Stimulated activated CD4-positive, alpha-beta T cell treated with anti-CD3 and anti-CD28 coated beads, Interleukin-4, amount 100 ng/mL, for 1 hour (primary cell): ENCODE measurements around the gene STK39.

Experiments
- DNase-seq: peaks from one replicate; pipeline ENCODE4 v3.0.0-alpha.2; 2020

STK39 gene

DNA sequence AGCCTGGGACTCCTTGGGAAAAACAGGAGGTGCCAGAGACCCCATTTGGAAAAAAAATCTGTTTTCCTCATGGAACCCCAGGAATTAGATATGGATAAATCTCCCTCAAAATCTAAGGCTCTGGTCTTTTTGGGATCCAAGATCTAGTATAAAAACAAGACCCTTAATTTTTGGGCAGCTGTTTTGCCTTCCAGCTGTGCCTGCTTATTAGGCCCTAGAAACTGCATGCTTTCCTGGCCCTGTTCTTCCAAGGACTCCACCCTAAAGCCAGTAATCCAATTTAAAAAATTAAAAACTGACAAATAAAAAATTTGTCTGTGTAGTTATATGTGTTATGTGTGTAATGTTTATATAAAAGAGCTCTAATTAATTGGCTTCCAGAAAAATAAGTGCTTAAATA, 274.6 kb downstream of the STK39 start:
- no peak for DNase-seq

GRCh38 chr2:167972020-167972419, 275.4 kb downstream of the STK39 start:
- no peak for DNase-seq

DNA sequence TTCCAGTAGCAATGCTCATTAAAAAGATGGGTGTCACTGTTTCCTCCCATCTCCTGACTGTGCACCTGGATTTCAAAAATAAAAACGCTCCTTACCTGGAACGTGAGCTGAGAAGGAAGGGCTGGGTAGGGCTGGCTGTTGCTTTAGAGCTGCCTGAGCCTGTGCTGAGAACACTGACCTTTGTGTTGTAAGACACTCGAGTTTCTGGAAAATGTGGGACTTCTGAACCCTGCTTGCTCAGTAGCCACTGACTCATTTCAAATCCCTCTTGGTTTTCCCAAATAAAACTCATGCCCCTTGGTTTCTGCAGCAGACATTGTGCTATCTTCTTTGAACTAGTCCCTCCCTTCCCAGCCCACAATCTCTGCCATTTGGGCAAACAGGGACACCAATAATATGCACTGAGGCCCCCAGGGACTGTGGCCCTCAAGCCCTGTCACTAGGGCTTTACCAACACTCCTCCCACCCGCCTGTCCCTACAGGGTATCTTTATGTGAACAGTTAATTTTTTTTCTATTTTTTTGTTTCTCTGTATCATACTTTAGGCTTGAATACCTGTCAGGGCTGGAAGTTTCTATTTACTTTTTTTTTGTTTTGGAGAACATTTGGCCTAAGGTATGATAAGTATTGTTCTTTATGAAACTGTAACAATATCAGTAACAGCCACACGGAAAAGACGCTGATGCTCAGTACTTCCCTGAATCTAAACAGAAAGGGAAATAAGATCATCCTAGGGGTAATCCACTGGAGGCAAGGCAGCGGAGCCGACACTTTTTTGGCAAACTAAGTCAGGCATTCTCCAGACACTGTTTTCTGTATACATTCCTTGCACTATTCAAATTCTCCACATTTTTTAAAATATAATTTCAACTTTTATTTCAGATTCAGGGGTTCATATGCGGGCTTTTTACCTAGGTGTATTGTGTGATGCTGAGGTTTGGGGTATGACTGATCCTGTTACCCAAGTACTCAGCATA, 280.2 kb downstream of the STK39 start:
- no peak for DNase-seq

DNA sequence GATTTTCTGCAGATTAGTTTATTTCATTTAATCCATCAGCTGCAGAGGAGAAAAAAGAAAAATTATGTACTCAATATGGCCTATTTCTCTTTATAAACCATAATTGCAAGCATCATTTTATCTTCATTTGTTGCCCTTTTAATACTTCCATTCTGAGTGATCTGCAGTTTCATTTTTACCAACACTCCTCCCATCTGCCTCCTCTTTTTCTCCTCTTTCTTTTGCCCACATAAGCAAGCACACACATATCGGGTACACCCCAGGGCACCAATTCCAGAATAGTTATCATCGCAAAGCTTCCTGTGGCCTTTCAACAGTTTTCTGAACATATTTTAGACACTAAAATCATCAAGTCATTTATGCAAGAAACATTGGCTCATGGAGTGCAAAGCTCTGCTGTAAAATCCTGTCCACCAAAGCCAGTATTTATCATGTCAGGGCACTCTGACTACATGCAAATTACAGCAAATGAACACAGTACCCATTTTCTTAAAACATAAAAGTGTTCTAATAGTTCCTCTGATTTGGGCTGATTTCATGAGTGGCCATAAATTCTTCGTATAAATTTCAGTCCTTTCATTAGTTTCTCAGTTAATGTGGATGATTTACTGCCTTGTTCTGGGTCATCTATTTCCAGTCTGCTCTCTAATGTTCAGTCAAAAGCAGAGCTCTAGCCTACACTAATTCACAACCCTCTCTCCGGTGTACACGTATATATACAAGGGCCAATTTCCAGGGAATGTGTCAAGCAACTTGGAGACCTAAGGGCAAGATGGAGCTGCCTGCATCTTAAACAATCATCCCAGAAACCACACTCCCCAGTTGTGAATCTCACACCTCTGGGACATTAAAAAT, 281.3 kb downstream of the STK39 start:
- DNase-seq: no peak

DNA sequence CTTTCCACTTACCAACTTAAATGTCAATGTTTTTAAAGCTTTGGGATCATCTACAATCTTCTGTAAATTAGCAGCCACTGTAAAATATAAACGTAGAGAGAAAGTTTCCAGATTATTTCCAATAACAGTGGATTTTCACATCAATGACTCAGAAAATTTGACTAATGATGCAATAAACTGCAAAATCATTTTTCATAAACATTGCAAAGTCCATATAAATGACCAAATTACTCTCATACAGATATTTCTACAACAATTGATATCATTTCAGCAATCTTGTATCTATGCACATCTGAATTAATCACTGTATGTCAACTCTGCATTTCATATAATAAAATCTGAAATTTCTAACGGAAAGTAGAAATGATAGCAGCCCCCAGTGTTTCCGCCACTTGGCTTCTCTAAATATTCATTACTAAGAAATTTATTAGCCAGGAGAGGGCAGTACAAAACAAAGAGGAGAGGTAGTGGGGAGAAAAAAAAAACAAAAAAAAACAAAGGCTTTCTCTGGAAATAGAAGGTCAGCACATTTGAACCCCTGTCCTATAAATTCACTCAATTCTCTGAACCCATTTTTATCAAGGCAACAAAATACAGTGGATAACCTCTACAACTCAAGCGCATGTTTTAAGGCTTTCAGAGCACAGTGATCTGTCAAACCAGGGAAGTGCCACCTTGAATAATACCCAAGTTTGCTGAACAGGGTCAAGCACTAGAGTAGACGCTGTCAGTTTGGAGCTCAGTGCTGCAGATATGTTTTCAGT, 282.6 kb downstream of the STK39 start:
- DNase-seq: no peak

DNA sequence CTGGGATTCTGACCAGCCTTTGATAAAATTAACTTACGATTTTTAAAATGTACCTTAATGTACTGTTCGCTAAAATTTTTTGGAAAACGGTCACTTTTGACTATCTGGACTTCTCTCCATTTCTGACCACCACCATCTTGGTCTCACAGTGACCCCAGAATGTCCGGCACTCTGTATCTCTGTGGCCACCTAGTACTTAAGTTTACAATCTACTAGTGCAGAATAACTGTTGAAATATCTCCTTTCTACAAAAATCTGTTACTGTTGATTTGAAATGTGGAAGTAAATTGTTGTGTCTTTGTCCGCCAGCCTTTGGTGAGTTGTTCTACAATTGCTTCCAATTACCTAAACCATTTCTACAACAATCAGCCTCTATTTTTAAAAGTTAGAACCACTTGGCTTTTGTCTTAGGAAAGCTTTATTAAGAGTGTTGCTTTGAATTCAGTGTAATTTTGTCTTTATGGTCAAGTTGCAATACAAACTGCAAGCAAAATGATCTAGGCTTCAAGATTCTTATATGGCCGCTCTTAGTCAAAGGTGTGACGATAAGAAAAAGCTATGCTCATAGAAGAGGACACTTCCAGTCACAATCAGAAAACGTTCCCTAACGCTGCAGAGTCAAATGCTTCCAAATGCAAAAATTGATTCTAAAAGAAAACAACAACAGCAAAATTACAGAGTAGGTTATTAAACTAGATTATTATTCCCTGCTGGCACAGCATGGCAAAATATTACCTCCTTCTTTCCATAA, 283.3 kb downstream of the STK39 start:
- no peak for DNase-seq

GRCh38 chr2:167962436-167963226, 284.8 kb downstream of the STK39 start:
- no peak for DNase-seq

DNA sequence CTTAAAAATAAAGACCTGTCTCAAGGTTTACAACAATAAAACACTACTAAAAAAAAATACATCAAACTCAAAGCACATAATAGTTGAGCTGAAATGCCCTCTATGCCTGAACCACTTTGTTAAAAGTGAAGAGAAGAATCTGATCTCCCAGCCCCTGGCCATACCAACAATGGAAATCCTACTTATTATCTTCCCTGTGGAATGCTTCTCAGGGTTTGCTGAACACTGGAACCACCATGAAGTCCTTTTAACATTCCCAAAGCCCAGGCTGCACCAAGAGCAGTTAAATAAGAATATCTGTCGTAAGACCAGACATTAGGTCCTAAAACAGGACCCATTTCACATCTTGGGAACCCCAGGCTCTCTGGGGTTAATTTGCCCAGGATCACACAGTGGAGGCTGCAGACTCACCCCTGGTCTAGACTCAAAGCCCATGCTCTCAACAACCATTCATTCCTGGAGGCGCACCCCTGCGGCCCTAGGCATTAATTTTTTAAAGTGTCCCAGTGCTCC, 285.8 kb downstream of the STK39 start:
- no peak for DNase-seq

DNA sequence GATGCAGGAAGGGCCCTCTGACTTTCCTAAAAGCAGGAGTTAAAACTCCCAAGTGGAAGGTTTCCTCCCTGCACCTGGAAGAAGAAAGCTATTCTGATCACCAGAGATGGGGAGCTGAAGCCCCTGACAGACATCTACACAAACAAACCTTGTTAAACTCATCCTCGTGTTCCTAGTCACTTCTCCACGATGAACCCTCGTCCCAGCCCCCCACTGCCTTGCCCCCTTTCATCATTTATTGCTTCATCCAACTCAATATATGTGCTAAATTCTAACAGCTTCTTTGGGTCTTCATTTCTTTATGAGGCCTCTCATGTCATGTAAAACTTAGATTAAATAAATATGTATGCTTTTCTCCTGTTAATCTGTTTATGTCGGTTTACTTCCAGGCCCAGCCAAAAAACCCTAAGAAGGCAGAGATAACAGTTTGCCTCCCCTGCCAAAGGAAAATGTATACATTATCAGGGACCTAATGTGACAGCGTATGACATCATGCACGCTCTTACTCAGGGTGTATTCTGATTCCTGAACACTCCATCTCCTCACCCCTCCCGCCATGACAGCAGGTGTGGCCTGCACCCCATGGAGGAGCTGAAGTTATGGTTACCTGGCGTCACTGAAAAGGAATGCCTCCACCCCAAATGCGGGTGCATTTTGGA, 287.2 kb downstream of the STK39 start:
- no peak for DNase-seq

- DNase-seq: no peak
These were observed 289.7 kb downstream of the STK39 start for GRCh38 chr2:167957662-167958061.

DNA sequence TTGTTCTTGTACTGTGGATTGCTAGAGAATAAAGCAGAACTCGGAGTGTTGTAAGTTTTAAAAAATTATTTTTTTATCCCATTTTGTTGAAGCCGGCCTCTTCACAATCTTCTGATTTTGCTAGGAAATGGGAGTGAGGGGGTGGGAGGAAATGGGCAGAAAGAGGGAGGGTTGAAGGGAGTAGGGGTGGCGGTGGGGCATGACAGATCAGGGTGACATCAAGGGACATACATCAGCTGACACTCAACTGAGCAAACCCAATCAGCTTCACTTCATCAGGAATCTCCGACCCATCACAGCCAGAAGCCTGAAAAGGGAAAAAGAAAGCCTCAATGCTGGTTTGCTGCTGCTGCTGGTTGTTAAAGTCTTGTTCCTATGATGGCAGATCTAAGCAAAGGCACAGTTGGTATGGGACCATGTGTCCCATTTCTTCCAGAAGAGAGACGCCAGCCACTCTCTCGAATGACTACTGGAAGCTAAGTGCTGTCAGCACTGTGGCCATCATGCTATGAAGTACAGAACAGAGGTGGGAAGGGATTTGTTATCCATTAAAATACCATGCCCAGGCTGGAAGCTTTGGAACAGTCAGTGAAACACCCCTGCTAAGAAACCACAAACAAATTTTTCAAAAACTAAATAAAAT, 292.0 kb downstream of the STK39 start:
- DNase-seq: no peak

GRCh38 chr2:167954495-167954894, 292.9 kb downstream of the STK39 start:
- DNase-seq: no peak

DNA sequence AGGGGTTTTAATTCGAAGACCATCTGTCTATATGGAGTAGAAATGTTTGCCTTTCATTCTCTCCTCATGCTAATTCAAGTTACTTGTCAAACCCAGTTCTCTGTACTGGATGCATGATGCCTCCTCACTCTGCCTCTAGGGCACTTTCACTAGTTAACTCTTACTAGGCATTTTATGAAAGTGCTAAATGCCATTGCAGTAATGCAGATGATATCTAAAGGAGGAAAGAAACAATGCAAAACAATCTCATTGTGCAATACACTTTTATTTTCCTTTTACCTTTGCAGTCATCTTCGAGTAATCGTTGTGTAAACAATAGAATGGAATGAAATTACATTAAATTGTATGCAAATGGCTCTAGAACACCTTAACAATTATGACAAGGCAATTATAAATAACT, 293.6 kb downstream of the STK39 start:
- DNase-seq: no peak

- no peak for DNase-seq
These were observed 296.8 kb downstream of the STK39 start for GRCh38 chr2:167950571-167950970.

DNA sequence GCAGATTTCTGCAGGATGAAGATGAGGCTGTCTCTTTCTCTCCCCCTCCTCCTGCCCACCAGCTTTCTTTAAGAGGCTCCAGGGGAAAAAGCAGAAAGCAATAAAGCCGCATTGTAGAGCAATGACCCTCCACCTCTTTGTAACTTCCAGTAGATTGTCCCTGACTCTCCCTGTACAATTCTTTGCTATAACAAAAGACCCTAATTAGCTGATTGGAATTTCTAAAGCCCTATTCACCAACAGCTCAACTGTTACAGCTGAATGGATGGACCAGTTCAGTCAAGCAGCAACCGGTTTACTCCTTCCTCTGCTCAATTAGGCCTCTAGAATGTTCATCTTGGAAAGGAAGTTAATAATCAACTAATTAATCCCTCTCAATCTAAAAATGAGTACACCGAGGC, 301.0 kb downstream of the STK39 start:
- DNase-seq: no peak

DNA sequence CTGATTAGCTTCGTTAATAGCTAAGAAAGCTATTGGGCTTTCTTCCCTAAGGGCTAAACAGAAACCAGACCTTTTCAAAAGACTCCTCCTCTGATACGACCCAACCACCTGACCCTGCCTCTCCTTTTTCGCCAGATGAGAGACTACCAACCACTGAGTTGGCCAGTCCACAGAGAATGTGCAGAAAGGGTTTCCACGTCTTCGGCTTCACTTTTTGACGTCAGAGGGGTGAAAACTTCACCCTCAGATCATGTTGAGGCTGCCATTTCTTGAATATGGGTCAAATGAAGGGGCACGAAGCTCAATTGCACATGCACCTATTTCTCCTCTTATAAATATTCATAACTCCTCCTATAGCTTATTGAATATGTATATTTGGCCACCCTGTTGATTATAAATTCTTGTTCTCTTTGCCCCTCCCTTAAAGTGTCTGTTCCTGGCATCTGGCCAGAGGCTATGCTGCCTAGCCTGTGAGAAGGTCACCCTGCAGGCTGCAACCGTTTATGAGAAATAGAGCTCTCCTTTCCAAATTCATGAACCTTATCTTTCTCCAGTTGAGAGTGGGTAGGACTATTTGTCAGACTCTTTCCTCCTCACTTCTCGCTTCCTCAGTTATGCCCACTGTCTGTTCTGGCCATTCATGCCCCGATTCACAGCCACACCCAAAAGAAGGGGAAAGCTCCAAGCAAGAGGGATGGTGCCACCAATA, 301.6 kb downstream of the STK39 start:
- no peak for DNase-seq

- no peak for DNase-seq
These were observed 302.4 kb downstream of the STK39 start for GRCh38 chr2:167944825-167945659.

DNA sequence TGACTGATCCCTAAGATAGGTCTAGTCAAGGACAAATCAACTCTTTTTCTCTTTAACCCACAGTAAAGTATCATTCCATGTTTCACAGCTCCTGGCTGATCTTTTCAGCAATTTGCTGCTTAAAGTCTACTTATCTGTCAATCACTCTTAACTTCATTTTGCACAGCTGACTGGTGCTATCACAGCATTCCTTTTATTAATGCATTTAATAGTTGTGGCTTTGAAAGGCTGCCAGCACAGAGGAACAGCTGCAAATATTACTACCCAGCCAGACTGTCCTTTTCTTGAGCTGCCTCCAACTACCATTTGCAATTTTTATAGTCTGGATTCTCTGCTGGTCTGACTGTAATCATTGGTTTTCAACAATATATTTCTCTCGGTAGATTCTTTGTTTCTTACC, 303.5 kb downstream of the STK39 start:
- no peak for DNase-seq

DNA sequence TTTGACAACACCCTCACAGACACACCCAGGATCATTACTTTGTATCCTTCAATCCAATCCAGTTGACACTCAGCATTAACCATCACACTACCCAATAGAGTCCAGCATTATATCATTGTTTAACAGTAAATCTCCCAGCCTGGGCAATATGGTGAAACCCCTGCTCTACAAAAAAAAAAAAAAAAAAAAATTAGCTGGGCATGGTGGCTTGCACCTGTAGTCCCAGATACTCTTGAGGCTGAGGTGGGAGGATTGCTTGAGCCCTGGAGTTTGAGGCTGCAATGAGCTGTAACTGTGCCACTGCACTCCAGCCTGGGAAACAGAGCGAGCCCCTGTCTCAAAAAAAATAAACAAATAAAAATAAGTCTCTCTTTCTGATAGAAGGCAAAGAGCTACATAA, 304.0 kb downstream of the STK39 start:
- no peak for DNase-seq
